ENCODE measurements around the gene LTA.

Gene LTA

GRCh38 chr6:31569861-31570536, 2.1 kb upstream of the LTA start:
- DNase-seq (ENCODE audit: low spot score): no peak

DNA sequence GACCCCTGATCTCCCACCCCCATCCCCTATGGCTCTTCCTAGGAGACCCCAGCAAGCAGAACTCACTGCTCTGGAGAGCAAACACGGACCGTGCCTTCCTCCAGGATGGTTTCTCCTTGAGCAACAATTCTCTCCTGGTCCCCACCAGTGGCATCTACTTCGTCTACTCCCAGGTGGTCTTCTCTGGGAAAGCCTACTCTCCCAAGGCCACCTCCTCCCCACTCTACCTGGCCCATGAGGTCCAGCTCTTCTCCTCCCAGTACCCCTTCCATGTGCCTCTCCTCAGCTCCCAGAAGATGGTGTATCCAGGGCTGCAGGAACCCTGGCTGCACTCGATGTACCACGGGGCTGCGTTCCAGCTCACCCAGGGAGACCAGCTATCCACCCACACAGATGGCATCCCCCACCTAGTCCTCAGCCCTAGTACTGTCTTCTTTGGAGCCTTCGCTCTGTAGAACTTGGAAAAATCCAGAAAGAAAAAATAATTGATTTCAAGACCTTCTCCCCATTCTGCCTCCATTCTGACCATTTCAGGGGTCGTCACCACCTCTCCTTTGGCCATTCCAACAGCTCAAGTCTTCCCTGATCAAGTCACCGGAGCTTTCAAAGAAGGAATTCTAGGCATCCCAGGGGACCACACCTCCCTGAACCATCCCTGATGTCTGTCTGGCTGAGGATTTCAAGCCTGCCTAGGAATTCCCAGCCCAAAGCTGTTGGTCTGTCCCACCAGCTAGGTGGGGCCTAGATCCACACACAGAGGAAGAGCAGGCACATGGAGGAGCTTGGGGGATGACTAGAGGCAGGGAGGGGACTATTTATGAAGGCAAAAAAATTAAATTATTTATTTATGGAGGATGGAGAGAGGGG, 1.4 kb downstream of the LTA start:
- no peak for DNase-seq (ENCODE audit: low spot score)

DNA sequence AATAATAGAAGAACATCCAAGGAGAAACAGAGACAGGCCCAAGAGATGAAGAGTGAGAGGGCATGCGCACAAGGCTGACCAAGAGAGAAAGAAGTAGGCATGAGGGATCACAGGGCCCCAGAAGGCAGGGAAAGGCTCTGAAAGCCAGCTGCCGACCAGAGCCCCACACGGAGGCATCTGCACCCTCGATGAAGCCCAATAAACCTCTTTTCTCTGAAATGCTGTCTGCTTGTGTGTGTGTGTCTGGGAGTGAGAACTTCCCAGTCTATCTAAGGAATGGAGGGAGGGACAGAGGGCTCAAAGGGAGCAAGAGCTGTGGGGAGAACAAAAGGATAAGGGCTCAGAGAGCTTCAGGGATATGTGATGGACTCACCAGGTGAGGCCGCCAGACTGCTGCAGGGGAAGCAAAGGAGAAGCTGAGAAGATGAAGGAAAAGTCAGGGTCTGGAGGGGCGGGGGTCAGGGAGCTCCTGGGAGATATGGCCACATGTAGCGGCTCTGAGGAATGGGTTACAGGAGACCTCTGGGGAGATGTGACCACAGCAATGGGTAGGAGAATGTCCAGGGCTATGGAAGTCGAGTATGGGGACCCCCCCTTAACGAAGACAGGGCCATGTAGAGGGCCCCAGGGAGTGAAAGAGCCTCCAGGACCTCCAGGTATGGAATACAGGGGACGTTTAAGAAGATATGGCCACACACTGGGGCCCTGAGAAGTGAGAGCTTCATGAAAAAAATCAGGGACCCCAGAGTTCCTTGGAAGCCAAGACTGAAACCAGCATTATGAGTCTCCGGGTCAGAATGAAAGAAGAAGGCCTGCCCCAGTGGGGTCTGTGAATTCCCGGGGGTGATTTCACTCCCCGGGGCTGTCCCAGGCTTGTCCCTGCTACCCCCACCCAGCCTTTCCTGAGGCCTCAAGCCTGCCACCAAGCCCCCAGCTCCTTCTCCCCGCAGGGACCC, 2.3 kb downstream of the LTA start:
- DNase-seq (ENCODE audit: low spot score): no peak

GRCh38 chr6:31575335-31575901, 3.3 kb downstream of the LTA start, which contains the start of gene TNF:
TSS of gene TNF (plus strand) at chr6:31575565. CDS start at chr6:31575742, 177 bp downstream.
- no peak for DNase-seq (ENCODE audit: low spot score)

DNA sequence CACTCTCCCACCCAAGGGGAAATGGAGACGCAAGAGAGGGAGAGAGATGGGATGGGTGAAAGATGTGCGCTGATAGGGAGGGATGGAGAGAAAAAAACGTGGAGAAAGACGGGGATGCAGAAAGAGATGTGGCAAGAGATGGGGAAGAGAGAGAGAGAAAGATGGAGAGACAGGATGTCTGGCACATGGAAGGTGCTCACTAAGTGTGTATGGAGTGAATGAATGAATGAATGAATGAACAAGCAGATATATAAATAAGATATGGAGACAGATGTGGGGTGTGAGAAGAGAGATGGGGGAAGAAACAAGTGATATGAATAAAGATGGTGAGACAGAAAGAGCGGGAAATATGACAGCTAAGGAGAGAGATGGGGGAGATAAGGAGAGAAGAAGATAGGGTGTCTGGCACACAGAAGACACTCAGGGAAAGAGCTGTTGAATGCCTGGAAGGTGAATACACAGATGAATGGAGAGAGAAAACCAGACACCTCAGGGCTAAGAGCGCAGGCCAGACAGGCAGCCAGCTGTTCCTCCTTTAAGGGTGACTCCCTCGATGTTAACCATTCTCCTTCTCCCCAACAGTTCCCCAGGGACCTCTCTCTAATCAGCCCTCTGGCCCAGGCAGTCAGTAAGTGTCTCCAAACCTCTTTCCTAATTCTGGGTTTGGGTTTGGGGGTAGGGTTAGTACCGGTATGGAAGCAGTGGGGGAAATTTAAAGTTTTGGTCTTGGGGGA, 4.0 kb downstream of the LTA start:
- DNase-seq (ENCODE audit: low spot score): no peak

DNA sequence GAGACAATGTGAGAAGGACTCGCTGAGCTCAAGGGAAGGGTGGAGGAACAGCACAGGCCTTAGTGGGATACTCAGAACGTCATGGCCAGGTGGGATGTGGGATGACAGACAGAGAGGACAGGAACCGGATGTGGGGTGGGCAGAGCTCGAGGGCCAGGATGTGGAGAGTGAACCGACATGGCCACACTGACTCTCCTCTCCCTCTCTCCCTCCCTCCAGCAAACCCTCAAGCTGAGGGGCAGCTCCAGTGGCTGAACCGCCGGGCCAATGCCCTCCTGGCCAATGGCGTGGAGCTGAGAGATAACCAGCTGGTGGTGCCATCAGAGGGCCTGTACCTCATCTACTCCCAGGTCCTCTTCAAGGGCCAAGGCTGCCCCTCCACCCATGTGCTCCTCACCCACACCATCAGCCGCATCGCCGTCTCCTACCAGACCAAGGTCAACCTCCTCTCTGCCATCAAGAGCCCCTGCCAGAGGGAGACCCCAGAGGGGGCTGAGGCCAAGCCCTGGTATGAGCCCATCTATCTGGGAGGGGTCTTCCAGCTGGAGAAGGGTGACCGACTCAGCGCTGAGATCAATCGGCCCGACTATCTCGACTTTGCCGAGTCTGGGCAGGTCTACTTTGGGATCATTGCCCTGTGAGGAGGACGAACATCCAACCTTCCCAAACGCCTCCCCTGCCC, 4.9 kb downstream of the LTA start:
- no peak for DNase-seq (ENCODE audit: low spot score)

DNA sequence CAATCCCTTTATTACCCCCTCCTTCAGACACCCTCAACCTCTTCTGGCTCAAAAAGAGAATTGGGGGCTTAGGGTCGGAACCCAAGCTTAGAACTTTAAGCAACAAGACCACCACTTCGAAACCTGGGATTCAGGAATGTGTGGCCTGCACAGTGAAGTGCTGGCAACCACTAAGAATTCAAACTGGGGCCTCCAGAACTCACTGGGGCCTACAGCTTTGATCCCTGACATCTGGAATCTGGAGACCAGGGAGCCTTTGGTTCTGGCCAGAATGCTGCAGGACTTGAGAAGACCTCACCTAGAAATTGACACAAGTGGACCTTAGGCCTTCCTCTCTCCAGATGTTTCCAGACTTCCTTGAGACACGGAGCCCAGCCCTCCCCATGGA, 5.5 kb downstream of the LTA start:
- DNase-seq (ENCODE audit: low spot score): no peak

DNA sequence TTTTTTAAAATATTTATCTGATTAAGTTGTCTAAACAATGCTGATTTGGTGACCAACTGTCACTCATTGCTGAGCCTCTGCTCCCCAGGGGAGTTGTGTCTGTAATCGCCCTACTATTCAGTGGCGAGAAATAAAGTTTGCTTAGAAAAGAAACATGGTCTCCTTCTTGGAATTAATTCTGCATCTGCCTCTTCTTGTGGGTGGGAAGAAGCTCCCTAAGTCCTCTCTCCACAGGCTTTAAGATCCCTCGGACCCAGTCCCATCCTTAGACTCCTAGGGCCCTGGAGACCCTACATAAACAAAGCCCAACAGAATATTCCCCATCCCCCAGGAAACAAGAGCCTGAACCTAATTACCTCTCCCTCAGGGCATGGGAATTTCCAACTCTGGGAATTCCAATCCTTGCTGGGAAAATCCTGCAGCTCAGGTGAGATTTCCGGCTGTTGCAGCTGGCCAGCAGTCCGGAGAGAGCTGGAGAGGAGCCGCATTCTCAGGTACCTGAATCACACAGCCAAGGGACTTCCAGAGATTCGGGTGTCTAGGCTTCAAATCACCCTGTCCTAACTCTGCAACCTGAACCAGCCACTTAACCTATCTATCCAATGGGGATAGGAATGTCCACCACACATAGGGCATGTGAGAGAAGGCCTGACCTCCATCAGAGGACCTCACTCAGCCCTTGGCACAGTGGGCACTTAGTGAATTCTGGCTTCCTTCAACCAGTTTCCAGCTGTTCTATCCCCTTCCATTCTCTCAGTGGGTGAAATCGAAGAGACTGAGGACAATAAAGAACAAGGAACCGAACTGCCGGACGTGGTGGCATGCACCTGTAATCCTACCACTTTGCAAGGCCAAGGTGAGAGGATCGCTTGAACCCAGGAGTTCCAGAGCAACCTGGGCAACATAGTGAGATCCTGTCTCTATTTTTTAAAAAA, 6.4 kb downstream of the LTA start:
- no peak for DNase-seq (ENCODE audit: low spot score)

DNA sequence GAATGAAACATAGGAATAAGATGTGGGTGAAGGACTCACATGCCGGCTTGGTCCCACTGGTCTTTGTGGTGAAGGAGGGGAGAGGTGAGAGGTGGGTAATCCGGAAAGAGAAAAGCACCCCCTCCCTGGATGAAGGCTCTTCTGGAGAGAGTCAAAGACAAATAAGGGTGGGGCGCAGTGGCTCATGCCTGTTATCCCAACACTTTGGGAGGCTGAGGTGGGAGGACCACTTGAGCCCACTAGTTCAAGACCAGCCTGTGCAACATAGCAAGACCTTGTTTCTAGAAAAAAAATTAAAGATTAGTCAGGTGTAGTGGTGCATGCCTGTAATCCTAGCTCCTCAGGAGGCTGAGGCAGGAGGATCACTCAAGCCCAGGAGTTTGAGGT, 7.0 kb downstream of the LTA start:
- DNase-seq (ENCODE audit: low spot score): no peak

DNA sequence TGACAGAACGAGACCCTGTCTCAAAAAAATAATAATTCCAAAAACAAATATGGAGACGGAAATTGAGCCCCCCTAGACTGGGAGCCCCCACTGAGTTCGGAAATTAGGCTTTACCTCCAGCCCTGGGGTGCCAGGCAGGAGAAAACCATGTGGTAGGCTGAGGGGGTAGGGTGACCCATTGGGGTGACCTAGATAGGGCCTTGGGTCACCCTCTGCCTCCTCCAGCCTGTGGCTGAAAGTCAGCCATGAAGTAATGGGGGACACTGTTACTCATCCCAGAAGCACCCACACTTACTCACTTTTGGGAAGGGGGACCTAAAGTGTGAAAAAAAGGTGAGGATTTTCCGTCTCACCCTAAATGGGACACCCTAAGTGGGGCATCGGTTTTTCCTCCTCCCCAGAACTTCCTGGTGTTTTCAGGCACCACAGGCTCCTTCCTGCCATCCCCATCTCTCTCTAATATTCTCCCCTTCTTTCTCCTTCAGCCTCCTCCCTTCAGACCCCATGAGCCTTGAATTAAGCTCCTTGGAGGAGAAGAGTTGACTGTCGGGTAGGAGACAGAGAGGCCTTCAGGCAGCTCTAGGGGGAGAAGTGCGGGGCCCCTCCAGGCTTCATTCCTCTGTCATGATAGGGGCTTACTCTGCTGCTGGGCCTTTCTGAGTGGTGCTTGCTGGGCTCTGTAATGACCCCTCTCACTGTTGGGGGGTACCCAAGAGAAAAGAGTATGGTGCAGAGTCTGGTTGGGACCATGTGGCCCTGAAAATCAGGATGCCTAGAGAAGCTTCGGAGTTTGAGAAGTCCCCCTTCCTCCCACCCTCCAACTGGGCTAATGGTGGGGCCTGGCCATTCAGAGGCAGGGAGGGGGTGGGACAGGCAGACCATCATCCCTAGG, 7.7 kb downstream of the LTA start:
- DNase-seq (ENCODE audit: low spot score): no peak

DNA sequence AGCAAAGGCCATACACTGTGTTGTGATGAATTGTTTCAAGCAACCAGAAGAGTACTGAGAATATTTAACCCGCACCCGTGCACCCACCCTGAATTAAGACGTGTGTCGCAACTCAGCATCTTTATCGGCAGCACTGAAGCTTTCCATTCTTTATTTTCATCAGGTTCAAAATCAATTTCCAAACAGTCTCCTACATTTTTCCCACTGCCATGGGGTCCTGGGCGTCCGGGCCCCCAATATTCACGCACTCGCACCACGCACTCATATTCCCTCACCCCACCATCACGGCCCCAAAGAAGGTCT, 8.3 kb downstream of the LTA start:
- DNase-seq (ENCODE audit: low spot score): no peak

GRCh38 chr6:31580807-31581433, 8.8 kb downstream of the LTA start:
- peak; percentile 77 for DNase-seq (ENCODE audit: low spot score)

DNA sequence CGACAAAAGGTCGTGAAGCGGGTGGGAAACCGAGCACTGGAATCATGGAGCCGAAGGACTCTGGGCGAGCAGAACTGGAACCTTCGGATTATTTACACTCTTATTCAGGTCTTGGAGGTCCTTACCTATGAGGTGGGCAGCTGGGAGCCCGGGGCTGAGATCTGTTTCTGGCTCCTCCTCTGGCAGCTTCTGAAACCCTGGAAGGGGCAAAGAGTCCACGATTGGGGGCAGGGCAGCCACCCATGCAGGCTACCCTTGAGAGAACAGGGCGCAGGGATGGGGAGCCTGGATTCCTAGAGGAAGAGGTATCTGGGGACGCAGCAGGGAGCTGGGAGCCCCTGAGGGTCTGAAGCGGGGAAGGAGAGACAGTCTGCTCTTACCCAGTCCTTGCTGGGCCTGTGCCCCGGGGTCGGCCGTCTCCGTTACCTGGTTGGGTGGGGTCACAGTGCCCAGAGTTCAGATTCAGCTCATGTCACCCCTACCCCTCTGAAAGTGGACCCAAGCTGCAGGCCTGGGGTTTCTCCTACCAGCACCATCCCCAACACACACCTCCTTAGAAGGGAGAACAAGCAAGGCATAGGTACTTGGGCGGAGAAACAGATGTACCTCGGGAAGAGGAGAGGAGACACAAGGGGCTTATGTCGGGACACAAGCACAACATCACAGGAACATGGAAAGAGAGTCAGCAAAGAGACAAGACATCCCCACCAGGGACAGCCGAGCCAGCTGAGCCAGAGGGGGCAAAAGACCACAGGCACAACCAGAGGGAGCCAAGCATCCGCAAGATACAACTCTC, 9.5 kb downstream of the LTA start:
- DNase-seq (ENCODE audit: low spot score): no peak

- no peak for DNase-seq (ENCODE audit: low spot score)
These were observed 10.1 kb downstream of the LTA start, which contains the start of gene LTB for GRCh38 chr6:31582230-31582643. TSS of gene LTB (minus strand) at chr6:31582424. CDS start at chr6:31582417, 7 bp downstream.

DNA sequence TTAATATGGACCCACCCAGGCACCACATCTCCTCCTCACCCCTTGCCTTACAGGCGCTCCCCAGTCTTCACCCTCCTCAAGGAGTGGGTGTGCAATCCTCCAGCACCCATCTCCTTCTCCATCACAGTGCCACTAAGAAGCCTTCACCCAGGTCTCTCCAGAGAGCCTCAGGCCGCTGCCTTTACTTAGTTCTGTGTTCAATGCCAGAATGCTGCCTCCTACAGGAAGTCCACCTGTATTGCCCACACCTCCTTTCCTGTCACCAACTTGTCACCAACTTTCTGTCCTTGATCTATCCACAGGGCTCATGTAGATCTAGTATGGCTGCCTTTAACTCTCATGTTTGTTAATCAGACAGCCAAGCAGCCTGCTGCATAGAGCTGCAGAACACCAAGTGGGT, 13.4 kb downstream of the LTA start:
- DNase-seq (ENCODE audit: low spot score): peak; percentile 19

GRCh38 chr6:31586008-31586407, 13.9 kb downstream of the LTA start, which contains the start of gene LST1:
TSS of gene LST1 (plus strand) at chr6:31586277. CDS start at chr6:31587300, 1,023 bp downstream.
- no peak for DNase-seq (ENCODE audit: low spot score)

DNA sequence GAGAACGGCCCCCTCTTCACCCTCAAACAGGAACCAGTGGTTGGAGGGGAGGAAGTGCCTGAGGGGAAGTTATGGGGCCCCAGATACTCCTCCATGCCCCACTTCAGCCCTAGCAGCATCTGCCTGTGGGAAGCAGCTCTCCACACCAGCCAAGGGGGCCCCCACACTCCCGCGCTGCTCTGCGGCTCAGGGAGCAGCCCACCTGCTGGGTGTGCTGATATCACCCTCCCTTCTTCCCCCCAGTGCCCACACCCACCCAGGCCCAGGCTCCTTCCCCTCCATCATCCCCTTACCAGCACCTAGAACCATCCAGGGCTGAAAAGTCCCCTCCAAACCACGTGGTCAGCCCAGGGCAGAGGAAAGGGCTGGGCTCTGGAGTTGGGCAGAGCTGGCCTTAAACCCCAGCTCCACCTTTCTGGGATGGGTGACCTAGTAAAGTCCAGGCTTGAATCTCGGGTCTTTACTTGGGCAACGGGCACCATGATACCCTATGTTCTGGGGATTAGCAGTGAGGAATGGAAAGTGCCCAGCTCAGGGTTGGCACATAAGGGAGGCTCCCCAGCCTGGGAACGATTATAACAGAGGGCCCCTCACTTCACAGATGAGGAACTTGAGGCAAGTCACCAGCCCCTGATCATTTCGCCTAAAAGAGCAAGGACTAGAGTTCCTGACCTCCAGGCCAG, 14.7 kb downstream of the LTA start:
- DNase-seq (ENCODE audit: low spot score): no peak

Data from hematopoietic multipotent progenitor cell treated with erythropoietin and hydrocortisone succinate and interleukin-3 and kit ligand, for 17 days (in vitro differentiated cells).